Measurements from ENCODE around the gene ARRB2.
"Not testable (repeated sequence)": the region's sequence is repeated elsewhere in the genome, so short reads cannot be mapped to it uniquely, and the experiment has no call there.

- TF ChIP-seq ARNT (IDR thresholded peaks at IDR 0.05); NFRKB (IDR thresholded peaks at IDR 0.05); BHLHE40 (IDR thresholded peaks at IDR 0.05; ENCODE audit: borderline replicate concordance); SP1 (IDR thresholded peaks at IDR 0.05); FOXK2 (IDR thresholded peaks at IDR 0.05); ELF4 (IDR thresholded peaks at IDR 0.05); FOXA1 (IDR thresholded peaks at IDR 0.05); ZNF384 (IDR thresholded peaks at IDR 0.05); TARDBP (IDR thresholded peaks at IDR 0.05); SUZ12 (IDR thresholded peaks at IDR 0.05); CTBP1 (IDR thresholded peaks at IDR 0.05; ENCODE audit: borderline replicate concordance); HDGF (IDR thresholded peaks at IDR 0.05; ENCODE audit: borderline replicate concordance): not testable (repeated sequence)
Measured at GRCh38 chr17:4683739-4684138, 26.7 kb upstream of the ARRB2 start.

All from HEK293T (cell line).